Fibroblast of pulmonary artery (primary cell): ENCODE data around the gene AP1G1.

Experiments
- DNase-seq: peaks from one replicate; pipeline ENCODE4 v3.0.0-alpha.2; 2010; ENCODE audit warnings: low read depth
- H3K4me3 ChIP-seq: replicated peaks from 2 replicates; pipeline ENCODE4 v1.5.1; 2011; ENCODE audit warnings: low read depth, mild to moderate bottlenecking, control low read depth, low read length, moderate library complexity
- TF ChIP-seq, protein P1 (sequence below): IDR thresholded peaks from 2 replicates; pipeline ENCODE4 v1.5.1; 2011; ENCODE audit warnings: mild to moderate bottlenecking, control low read depth, low read length, inconsistent platforms; ENCODE audit errors: missing control alignments

AP1G1 gene

DNA sequence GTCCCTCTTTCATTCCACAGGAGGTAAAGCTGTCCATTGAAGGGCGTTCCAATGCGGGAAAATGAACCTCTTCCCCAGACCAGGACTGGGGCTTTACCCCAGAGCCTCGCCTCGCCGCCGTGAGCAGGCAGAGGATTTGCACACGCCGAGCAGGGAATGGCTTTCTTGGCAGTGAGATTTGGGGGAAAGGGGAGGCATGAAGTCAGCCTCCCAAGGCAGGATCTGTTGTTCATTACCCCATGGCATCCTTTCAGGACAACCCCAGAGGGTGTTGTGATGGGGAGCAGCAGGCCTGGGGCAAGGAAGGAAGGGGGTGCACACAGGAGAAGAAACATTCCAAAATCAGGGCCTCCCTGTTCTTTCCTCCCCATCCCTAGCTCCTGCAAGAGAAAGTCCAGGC is 43.1 kb upstream of the AP1G1 start:
- no peak for DNase-seq
- no peak overlapping the region for H3K4me3 ChIP-seq
- TF ChIP-seq, protein P1, sequence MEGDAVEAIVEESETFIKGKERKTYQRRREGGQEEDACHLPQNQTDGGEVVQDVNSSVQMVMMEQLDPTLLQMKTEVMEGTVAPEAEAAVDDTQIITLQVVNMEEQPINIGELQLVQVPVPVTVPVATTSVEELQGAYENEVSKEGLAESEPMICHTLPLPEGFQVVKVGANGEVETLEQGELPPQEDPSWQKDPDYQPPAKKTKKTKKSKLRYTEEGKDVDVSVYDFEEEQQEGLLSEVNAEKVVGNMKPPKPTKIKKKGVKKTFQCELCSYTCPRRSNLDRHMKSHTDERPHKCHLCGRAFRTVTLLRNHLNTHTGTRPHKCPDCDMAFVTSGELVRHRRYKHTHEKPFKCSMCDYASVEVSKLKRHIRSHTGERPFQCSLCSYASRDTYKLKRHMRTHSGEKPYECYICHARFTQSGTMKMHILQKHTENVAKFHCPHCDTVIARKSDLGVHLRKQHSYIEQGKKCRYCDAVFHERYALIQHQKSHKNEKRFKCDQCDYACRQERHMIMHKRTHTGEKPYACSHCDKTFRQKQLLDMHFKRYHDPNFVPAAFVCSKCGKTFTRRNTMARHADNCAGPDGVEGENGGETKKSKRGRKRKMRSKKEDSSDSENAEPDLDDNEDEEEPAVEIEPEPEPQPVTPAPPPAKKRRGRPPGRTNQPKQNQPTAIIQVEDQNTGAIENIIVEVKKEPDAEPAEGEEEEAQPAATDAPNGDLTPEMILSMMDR: no peak

DNA sequence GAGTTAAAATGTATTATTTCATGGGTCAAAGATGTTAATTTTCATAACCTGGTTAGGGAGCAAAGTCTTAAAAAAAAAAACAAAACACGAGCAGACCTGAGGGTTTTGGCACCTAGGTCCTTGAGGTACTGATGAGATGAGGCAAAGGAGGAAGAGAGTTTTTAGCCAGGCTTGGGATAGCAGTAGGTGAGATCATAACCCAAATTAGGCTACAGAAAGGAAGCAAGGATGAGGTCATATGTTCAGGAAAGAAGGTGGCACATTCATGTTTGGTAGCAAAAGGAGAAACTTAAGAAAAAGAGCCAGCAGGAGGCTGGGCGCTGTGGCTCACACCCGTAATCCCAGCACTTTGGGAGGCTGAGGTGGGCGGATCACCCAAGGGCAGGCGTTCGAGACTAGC is 40.0 kb upstream of the AP1G1 start:
- no peak overlapping the region for H3K4me3 ChIP-seq
- TF ChIP-seq, protein P1: no peak
- DNase-seq: no peak

DNA sequence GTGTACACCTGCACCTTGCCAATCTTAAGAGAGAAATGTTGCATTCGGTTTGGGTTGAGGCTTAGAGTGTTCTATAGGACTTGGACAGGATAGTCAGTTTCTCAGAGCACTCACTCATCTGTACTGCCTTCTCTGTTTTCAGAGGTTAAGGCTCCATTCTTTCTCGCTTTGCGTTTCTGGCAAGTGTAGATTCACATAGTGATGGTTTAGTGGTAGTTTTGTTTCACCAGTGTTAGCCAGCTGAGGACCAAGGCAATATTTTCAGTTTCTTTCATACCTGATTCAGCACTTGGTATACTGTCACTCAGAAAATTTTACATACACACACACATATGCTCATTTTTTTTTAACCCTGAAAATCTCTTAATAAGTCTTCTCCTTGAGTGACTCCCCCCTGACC is 38.5 kb upstream of the AP1G1 start:
- no peak for DNase-seq
- peak overlapping the region; percentile 99 for H3K4me3 ChIP-seq
- TF ChIP-seq, protein P1: no peak

DNA sequence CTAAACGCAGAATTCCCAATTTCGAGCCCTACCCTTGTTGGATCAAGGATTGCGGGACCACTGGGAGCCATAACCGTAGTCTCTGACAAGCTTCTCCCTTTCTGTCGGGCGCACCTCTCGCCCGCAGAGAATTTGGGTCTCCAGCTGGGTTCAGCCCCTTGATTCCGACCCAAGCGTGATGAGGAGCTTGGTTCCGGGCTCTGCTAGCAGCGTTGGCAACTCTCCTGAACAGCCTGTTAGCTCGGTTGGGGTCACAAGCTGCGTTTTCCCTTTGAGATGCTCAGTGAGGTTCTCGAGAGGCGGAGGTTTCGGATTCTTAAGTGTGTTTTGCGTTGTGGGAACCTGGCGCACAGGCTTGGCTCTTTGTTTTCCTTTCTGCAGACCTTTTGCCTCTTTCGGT is 37.8 kb upstream of the AP1G1 start:
- DNase-seq: no peak
- H3K4me3 ChIP-seq: peak overlapping the region; percentile 99
- TF ChIP-seq, protein P1: no peak

DNA sequence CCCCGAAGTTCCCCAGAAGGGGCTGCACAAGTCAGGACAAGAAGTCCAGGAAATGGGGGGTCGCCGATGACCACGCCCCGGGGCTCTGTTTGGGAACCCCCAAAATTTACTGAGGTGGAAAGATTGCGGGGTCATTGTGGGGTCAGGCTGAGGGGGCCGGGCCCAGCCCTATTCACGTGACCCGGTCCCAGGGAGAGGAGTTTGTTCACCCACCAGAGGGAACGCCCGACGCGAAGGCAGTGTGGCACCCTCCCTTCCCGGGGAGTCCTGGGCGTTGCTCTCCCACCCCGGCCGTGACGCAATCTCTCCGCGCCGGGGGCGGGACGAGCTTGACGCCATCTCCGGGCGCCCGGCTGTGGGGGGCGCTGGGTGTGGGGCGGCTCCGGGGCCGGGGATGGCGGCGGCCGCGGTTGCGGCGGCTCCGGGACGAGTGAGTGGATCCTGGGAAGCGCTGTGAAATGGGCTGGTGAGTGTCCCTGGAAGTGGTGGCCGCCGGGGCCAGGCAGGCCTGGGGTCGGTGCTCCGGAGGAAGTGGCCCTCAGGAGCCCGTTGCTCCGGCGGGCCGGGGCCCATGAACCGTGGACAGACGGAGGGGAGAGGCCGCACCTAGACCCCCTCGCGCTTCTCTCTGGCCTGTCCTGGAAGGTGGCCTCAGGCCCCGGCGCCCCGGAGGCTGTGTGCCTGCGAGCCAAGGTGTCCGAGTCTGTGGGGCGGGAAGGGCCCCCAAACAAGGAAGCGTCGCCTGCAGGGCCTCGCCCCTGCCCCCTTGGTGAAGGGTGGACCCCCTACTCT is 37.2 kb upstream of the AP1G1 start, which contains the start of gene ATXN1L:
TSS of gene ATXN1L (plus strand) at position 338 of the 792 bp plus-strand sequence. CDS start 3,765 bp downstream, outside the sequence.
- peak; percentile 94 for DNase-seq
- H3K4me3 ChIP-seq: peak within 1 kb of the TSS; percentile 99
- TF ChIP-seq, protein P1: no peak

DNA sequence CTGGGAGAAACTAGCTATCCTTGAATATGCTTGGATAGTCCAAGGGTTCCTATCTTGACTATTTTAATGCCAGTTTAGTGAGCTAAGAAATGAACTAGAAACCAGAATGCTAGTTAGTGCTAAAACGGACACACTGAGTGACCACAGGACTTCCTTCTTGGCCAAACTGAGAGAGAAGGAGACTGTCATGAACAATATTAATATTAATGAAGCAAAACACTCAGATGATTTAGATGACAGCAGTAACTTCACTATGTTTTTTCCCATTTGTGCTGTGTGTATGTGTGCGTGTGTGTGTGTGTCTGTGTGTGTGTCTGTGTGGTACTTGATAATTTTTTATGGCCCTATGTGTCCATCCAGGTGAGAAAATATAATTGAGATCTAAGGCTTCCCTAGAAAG is 34.9 kb upstream of the AP1G1 start:
- TF ChIP-seq, protein P1: no peak
- no peak overlapping the region for H3K4me3 ChIP-seq
- DNase-seq: no peak

DNA sequence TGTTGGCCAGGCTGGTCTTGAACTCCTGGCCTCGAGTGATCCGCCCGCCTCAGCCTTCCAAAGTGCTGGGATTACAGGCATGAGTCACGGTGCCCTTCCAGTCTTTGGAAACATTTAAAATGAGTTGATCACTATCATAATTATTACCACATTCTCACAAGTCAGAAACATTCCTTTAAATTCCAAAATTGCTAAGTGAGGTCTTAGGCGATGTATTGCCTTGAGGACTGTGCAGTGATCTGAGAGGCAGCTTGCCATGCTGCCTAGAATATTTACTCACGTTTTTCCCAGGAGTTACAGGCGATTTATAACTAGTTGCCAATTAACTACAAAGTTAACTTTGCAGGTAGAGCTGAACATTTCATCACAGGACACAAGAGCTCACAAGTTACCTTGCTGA is 31.4 kb upstream of the AP1G1 start:
- no peak for DNase-seq
- TF ChIP-seq, protein P1: no peak
- no peak overlapping the region for H3K4me3 ChIP-seq
